ENCODE measurements around the gene ACSF2.

GRCh38 chr17:50422738-50423137 is 3.3 kb upstream of the ACSF2 start:
- TF ChIP-seq HDAC2 (IDR thresholded peaks at IDR 0.05): no peak
- TF ChIP-seq, protein P1, sequence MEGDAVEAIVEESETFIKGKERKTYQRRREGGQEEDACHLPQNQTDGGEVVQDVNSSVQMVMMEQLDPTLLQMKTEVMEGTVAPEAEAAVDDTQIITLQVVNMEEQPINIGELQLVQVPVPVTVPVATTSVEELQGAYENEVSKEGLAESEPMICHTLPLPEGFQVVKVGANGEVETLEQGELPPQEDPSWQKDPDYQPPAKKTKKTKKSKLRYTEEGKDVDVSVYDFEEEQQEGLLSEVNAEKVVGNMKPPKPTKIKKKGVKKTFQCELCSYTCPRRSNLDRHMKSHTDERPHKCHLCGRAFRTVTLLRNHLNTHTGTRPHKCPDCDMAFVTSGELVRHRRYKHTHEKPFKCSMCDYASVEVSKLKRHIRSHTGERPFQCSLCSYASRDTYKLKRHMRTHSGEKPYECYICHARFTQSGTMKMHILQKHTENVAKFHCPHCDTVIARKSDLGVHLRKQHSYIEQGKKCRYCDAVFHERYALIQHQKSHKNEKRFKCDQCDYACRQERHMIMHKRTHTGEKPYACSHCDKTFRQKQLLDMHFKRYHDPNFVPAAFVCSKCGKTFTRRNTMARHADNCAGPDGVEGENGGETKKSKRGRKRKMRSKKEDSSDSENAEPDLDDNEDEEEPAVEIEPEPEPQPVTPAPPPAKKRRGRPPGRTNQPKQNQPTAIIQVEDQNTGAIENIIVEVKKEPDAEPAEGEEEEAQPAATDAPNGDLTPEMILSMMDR (IDR thresholded peaks at IDR 0.05): no peak
- TF ChIP-seq EP300 (IDR thresholded peaks at IDR 0.05): no peak
